Peyer's patch (tissue), 4 donors: ENCODE data around the gene PLOD1. TPM values are rescaled to one million over a fixed set of nuclear protein-coding genes. Genes with fewer than 3 reads are reported as not detected.
"Not testable (repeated sequence)": the region's sequence is repeated elsewhere in the genome, so short reads cannot be mapped to it uniquely, and the experiment has no call there.

Experiments
- DNase-seq, 3 donors: peaks; one replicate each; pipeline ENCODE4 v3.0.0-alpha.2; 2017 to 2019
- H3K27ac ChIP-seq, 4 donors: fragments of 200-600 bp; sonication (generic); one replicate each; pipeline ENCODE4 v1.5.1; 2016 to 2019
- H3K27me3 ChIP-seq, 2 donors: fragments of 200-600 bp; sonication (generic); one replicate each; pipeline ENCODE4 v1.5.1; 2019
- H3K36me3 ChIP-seq, 3 donors: fragments of 200-600 bp; sonication (generic); one replicate each; pipeline ENCODE4 v1.5.1; 2016 to 2019
- H3K4me1 ChIP-seq, 4 donors: fragments of 200-600 bp; sonication (generic); one replicate each; pipeline ENCODE4 v1.5.1; 2016 to 2019
- H3K4me3 ChIP-seq, 4 donors: fragments of 200-600 bp; sonication (generic); 1 replicate in 3 of 4; 2 replicates in 1 of 4; pipeline ENCODE4 v1.5.1; 2016 to 2019; ENCODE audit warnings: mild to moderate bottlenecking in 1 of 4
- H3K9me3 ChIP-seq, 4 donors: fragments of 200-600 bp; sonication (generic); one replicate each; pipeline ENCODE4 v1.5.1; 2016 to 2019; ENCODE audit warnings: mild to moderate bottlenecking in 1 of 4
- CTCF ChIP-seq, 6 experiments: fragments of 450-650 bp in 4 of 6; fragments of 200-600 bp in 2 of 6; sonication (generic) in 1 of 6; IDR thresholded peaks; one replicate each; pipeline ENCODE4 v1.5.1; 2017 to 2019; ENCODE audit warnings: antibody characterized with exemption in 6 of 6, mild to moderate bottlenecking in 3 of 6, moderate library complexity in 1 of 6
- POLR2A ChIP-seq, 2 donors: fragments of 450-650 bp; IDR thresholded peaks; one replicate each; pipeline ENCODE4 v1.5.1; 2017; ENCODE audit warnings: antibody characterized with exemption in 2 of 2, mild to moderate bottlenecking in 2 of 2, moderate library complexity in 2 of 2
- total RNA-seq, 4 donors: library from RNA; depleted of rRNA; stranded (reverse); fragments of >200 nt; gene quantifications; one replicate each; pipeline ENCODE4 v1.1.0, GENCODE V29; 2016

The PLOD1 gene
- total RNA-seq, 4 donors from 2014 or later, result 23.9 to 75.2 (median 47.0) TPM

- Histone ChIP-seq H3K4me1 (peaks cover under 1 to 80% (median 17%) of the 10 kb centered on the region in 4 donors), H3K27ac (peak overlapping the region in 3 of 4 donors; percentile 71 to 83 (median 77)), H3K4me3 (peak overlapping the region; percentile 62 to 92 (median 84)), H3K36me3 (peaks cover 0 to 41% (median 0%) of the 10 kb centered on the region in 3 donors), H3K9me3 (no peaks in the 10 kb centered on the region), H3K27me3 (no peaks in the 10 kb centered on the region)
- TF ChIP-seq POLR2A (IDR thresholded peaks at IDR 0.05) (peak; percentile 40 to 44), CTCF (IDR thresholded peaks at IDR 0.05) (no peak)
- DNase-seq, result peak in 2 of 3 donors; percentile 69 to 78
These were observed 10.0 kb upstream of the PLOD1 start for GRCh38 chr1:11924334-11925195.

GRCh38 chr1:11925196-11925937 lies 9.2 kb upstream of the PLOD1 start:
- Histone ChIP-seq H3K4me3 (peak overlapping the region; percentile 62 to 92 (median 84)), H3K27ac (peak overlapping the region; percentile 66 to 83 (median 74)), H3K4me1 (peaks cover 0 to 83% (median 17%) of the 10 kb centered on the region in 4 donors), H3K36me3 (peaks cover 0 to 33% (median 0%) of the 10 kb centered on the region in 3 donors)
- DNase-seq, H3K27me3 ChIP-seq, H3K9me3 ChIP-seq: not testable (repeated sequence)

GRCh38 chr1:11925938-11926292 lies 8.6 kb upstream of the PLOD1 start:
- Histone ChIP-seq H3K4me3 (peak overlapping the region; percentile 62 to 92 (median 84)), H3K36me3 (peaks cover 0 to 27% (median 0%) of the 10 kb centered on the region in 3 donors), H3K27me3 (no peaks in the 10 kb centered on the region), H3K9me3 (no peaks in the 10 kb centered on the region), H3K27ac (peak overlapping the region; percentile 66 to 83 (median 74)), H3K4me1 (peaks cover 0 to 83% (median 15%) of the 10 kb centered on the region in 4 donors)
- DNase-seq, result peak in 1 of 3 donors; percentile 49
- peak in 1 of 6 experiments; percentile 15 for TF ChIP-seq CTCF (IDR thresholded peaks at IDR 0.05)
- no peak for TF ChIP-seq POLR2A (IDR thresholded peaks at IDR 0.05)

- TF ChIP-seq CTCF (IDR thresholded peaks at IDR 0.05) (no peak), POLR2A (IDR thresholded peaks at IDR 0.05) (no peak)
- DNase-seq, result peak in 1 of 3 donors; percentile 60
- Histone ChIP-seq H3K4me1 (peaks cover 0 to 67% (median 11%) of the 10 kb centered on the region in 4 donors), H3K27me3 (no peaks in the 10 kb centered on the region), H3K27ac (peak overlapping the region in 3 of 4 donors; percentile 19 to 74 (median 72)), H3K9me3 (no peaks in the 10 kb centered on the region), H3K36me3 (peaks cover 0 to 6% (median 0%) of the 10 kb centered on the region in 3 donors), H3K4me3 (no peak overlapping the region)
These were observed 6.5 kb upstream of the PLOD1 start for GRCh38 chr1:11927866-11928592.

GRCh38 chr1:11929849-11930248 lies 4.7 kb upstream of the PLOD1 start:
- peak overlapping the region in 1 of 4 donors; percentile 74 for H3K27ac ChIP-seq
- no peaks in the 10 kb centered on the region for H3K36me3 ChIP-seq
- peaks cover 0 to 56% (median under 1%) of the 10 kb centered on the region in 4 donors for H3K4me1 ChIP-seq
- TF ChIP-seq POLR2A (IDR thresholded peaks at IDR 0.05) (no peak), CTCF (IDR thresholded peaks at IDR 0.05) (no peak)
- H3K27me3 ChIP-seq, result no peaks in the 10 kb centered on the region
- no peak overlapping the region for H3K4me3 ChIP-seq
- peak; percentile 35 to 84 (median 70) for DNase-seq
- no peaks in the 10 kb centered on the region for H3K9me3 ChIP-seq
